GM19351 (cell line): Measurements from ENCODE around the gene PBX1.
"Not testable (repeated sequence)": the region's sequence is repeated elsewhere in the genome, so short reads cannot be mapped to it uniquely, and the experiment has no call there.

ENCODE experiments used
- ATAC-seq: cut with Tn5 transposase; IDR thresholded peaks from one replicate; pipeline ENCODE4 v1.9.1; 2021; ENCODE audit warnings: mild to moderate bottlenecking, moderate library complexity; ENCODE audit not compliant: unreplicated experiment

PBX1 gene

DNA sequence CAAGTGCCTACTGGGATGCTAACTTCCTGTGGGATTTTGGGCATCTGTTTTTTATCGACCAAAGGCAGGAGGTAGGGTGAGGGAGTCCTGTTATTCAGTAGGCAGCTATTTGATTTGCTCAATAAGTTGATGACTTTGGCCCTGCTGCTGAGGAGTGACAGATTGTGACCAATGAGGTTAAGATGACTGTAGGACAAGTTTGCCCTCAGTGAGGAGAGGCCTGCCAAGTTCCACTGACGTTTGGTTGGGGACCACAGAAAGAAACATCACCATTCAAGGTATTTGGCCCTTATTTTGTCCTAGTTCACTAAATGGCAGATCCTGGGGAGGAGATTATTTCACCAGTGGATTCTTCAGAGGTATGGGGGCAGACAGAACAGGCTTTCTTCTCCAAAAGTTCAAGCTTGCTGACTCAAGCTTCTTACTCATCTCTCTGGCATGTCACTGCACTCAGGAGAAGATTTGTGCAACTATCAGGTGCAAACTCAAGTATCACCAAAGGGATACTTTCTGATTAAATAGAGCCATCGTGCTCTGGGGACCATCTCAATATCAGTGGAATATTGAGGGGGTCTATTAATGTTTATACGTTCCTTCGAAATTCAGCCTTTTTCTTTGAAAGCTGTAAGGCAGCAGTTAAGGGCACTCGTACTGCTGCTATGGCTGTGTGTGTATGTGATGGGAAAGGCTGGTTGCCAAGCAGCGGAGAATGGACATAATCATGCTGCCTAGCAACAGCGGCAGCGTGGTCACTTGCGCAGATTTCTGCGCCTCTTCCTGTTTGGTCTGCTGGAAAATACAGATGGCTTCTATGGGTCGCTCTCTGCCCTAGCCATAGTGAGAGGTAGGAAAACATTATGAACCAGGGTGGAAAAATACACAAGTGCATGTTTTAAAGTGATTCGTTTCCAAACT lies 78.7 kb downstream of the PBX1 start:
- no peak for ATAC-seq

GRCh38 chr1:164638492-164639202 lies 79.7 kb downstream of the PBX1 start:
- ATAC-seq = no peak

- ATAC-seq = no peak
Measured at GRCh38 chr1:164640686-164641352, 81.8 kb downstream of the PBX1 start.

- ATAC-seq = no peak
Measured at GRCh38 chr1:164641353-164641730, 82.4 kb downstream of the PBX1 start.

- ATAC-seq = no peak
Measured at GRCh38 chr1:164643018-164643417, 84.0 kb downstream of the PBX1 start.

GRCh38 chr1:164644268-164644667 lies 85.3 kb downstream of the PBX1 start:
- no peak for ATAC-seq

- no peak for ATAC-seq
Measured at GRCh38 chr1:164644774-164645644, 86.0 kb downstream of the PBX1 start.

DNA sequence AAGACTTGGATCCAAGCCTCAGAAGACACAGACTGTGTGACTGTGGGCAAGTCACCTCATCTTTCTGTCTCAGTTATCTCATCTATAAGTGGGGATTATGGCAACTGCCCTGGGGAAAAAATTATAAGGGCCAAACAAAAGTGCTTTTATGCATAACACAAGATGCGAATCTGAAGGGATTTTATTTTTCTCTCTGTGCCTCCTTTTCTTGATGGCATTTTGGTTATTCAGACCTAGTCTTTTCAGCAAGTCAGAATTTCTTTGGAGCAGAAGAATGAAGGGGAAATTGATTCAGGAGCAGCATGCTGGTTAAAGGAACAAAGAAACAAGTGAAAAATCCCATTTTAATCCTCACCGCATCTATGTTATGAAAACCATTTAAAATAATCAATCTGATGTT lies 86.9 kb downstream of the PBX1 start:
- ATAC-seq = no peak

- no peak for ATAC-seq
Measured at GRCh38 chr1:164647211-164647610, 88.2 kb downstream of the PBX1 start.

GRCh38 chr1:164648636-164649035 lies 89.7 kb downstream of the PBX1 start:
- ATAC-seq = no peak

GRCh38 chr1:164649146-164649545 lies 90.2 kb downstream of the PBX1 start:
- ATAC-seq = no peak

- no peak for ATAC-seq
Measured at GRCh38 chr1:164650531-164650930, 91.5 kb downstream of the PBX1 start.

- no peak for ATAC-seq
Measured at GRCh38 chr1:164651351-164651951, 92.5 kb downstream of the PBX1 start.

GRCh38 chr1:164652969-164653368 lies 94.0 kb downstream of the PBX1 start:
- ATAC-seq = not testable (repeated sequence)

DNA sequence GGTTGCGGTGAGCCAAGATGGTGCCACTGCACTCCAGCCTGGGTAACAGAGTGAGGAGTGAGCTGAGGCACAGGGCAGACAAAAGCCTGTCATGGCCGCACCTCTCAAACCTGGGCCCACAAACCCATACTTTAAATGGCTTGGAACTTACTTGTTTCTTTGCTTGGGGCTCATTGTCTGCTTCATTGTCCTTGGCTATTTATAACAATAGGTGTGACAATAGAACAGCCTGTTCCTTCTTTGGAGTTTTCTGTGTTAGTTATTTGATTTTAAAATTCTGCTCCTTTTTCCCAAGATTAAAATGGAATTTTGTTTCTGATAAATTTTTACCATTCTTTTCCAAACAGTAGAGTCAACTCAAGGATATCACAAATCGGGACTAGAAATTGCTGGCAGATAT lies 94.7 kb downstream of the PBX1 start:
- ATAC-seq = no peak

- ATAC-seq = no peak
Measured at GRCh38 chr1:164654200-164654599, 95.2 kb downstream of the PBX1 start.

DNA sequence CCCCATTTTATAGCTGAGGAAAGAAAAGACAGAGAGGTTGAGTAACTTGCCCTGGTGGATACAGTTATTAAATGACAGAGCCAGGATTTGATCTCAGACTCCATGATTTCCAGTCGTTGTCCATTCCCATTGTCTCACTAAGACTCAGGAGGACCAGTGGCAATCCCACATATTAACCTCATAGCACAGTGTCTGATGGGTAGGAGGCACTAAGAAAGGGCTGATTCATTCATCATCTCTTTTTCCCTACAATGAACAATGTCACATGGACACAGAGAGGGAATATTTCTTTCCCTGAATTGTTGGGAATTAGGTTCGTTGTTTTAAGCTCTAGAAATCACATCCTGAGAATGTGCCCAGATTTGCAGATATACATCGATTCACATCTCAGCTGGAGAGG lies 99.9 kb downstream of the PBX1 start:
- no peak for ATAC-seq

DNA sequence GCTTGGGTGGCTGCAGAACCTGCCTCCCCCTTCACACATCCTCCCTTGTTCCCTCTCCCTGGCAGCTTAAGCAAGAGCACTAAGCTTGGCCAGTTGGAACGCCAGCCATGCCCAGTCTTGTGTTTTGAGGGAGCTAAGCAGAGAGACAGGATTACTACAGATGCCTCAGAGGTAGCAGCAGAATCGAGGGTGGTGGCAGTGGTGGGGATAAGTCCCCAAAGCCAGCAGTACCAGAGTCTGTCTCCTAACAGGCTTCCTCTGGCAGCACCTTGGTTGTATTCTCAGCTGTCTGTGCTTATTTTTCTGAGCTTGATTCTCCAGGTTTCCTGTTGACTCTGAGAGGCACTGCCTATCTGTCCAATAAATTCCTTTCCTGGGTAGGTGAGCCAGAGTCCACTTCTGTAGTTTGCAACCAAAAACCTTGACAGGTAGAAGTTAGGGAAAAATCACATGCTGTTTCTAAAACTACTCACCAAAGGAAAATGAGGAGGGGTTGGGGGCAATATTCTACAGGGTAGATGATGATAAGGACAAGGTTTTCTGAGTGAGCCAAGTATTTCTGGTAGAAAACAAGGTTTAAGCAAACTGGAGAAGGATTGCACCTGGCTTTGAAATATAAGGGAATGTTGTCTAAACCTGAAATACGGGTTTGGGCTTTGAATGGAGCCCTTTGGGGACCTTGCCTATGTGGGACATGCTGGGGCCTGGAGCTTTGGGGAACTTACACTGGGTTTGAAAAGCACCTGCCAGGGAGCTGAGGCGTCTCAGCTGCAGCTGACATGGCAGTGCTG lies 100.8 kb downstream of the PBX1 start:
- ATAC-seq = peak; percentile 22

- ATAC-seq = peak; percentile 90
Measured at GRCh38 chr1:164660412-164660772, 101.4 kb downstream of the PBX1 start.

- no peak for ATAC-seq
Measured at GRCh38 chr1:164660775-164661174, 101.8 kb downstream of the PBX1 start.
